ENCODE data around the gene ZCCHC14. TPM values are rescaled to one million over a fixed set of nuclear protein-coding genes. Genes with fewer than 3 reads are reported as not detected.
A peak's percentile ranks its signal among the peaks of the same experiment; 100 is the strongest.
"Not testable (repeated sequence)": the region's sequence is repeated elsewhere in the genome, so short reads cannot be mapped to it uniquely, and the experiment has no call there.

Gene ZCCHC14
- polyA plus RNA-seq, 2 donors, result 6.8 to 8.0 TPM

- WGBS, 2 donors, result 84 to 85% methylated on average over 9 of the region's 9 CpGs
- Histone ChIP-seq H3K36me3 (ENCODE audit: control insufficient read depth in 2 of 2, insufficient read depth in 2 of 2, low read length in 1 of 2) (peaks cover 0 to 12% of the 10 kb centered on the region in 2 donors), H3K4me3 (ENCODE audit: low read depth in 1 of 2, low read length in 2 of 2) (no peak overlapping the region), H3K27ac (ENCODE audit: low read depth in 2 of 2, low read length in 1 of 2) (no peak overlapping the region), H3K9me3 (ENCODE audit: control insufficient read depth in 2 of 2, insufficient read depth in 1 of 2, low read depth in 1 of 2, low read length in 1 of 2) (no peaks in the 10 kb centered on the region), H3K4me1 (ENCODE audit: control insufficient read depth in 2 of 2, insufficient read depth in 2 of 2, low read length in 1 of 2) (peaks cover 5 to 12% of the 10 kb centered on the region in 2 donors), H3K27me3 (ENCODE audit: control insufficient read depth in 1 of 2, insufficient read depth in 2 of 2, low read length in 2 of 2) (no peaks in the 10 kb centered on the region)
Observed at GRCh38 chr16:87367529-87367928, 125.3 kb downstream of the ZCCHC14 start.

- Histone ChIP-seq H3K36me3 (ENCODE audit: control insufficient read depth in 2 of 2, insufficient read depth in 2 of 2, low read length in 1 of 2) (peaks cover 0 to 10% of the 10 kb centered on the region in 2 donors), H3K4me1 (ENCODE audit: control insufficient read depth in 2 of 2, insufficient read depth in 2 of 2, low read length in 1 of 2) (peaks cover 5 to 12% of the 10 kb centered on the region in 2 donors), H3K4me3 (ENCODE audit: low read depth in 1 of 2, low read length in 2 of 2) (no peak overlapping the region), H3K27ac (ENCODE audit: low read depth in 2 of 2, low read length in 1 of 2) (no peak overlapping the region), H3K9me3 (ENCODE audit: control insufficient read depth in 2 of 2, insufficient read depth in 1 of 2, low read depth in 1 of 2, low read length in 1 of 2) (no peaks in the 10 kb centered on the region), H3K27me3 (ENCODE audit: control insufficient read depth in 1 of 2, insufficient read depth in 2 of 2, low read length in 2 of 2) (no peaks in the 10 kb centered on the region)
- WGBS, 2 donors, result 91 to 92% methylated on average over 1 of the region's 1 CpG
Observed at GRCh38 chr16:87366930-87367329, 125.9 kb downstream of the ZCCHC14 start.

GRCh38 chr16:87366288-87366687 is 126.5 kb downstream of the ZCCHC14 start:
- Histone ChIP-seq H3K27ac (ENCODE audit: low read depth in 2 of 2, low read length in 1 of 2) (no peak overlapping the region), H3K27me3 (ENCODE audit: control insufficient read depth in 1 of 2, insufficient read depth in 2 of 2, low read length in 2 of 2) (no peaks in the 10 kb centered on the region), H3K36me3 (ENCODE audit: control insufficient read depth in 2 of 2, insufficient read depth in 2 of 2, low read length in 1 of 2) (peaks cover 4 to 14% of the 10 kb centered on the region in 2 donors), H3K4me3 (ENCODE audit: low read depth in 1 of 2, low read length in 2 of 2) (no peak overlapping the region), H3K4me1 (ENCODE audit: control insufficient read depth in 2 of 2, insufficient read depth in 2 of 2, low read length in 1 of 2) (peaks cover 5 to 12% of the 10 kb centered on the region in 2 donors), H3K9me3 (ENCODE audit: control insufficient read depth in 2 of 2, insufficient read depth in 1 of 2, low read depth in 1 of 2, low read length in 1 of 2) (no peaks in the 10 kb centered on the region)
- 69 to 70% methylated on average over 4 of the region's 4 CpGs for WGBS, 2 donors

- Histone ChIP-seq H3K4me1 (ENCODE audit: control insufficient read depth in 2 of 2, insufficient read depth in 2 of 2, low read length in 1 of 2) (peaks cover 5 to 6% of the 10 kb centered on the region in 2 donors), H3K9me3 (ENCODE audit: control insufficient read depth in 2 of 2, insufficient read depth in 1 of 2, low read depth in 1 of 2, low read length in 1 of 2) (no peaks in the 10 kb centered on the region), H3K36me3 (ENCODE audit: control insufficient read depth in 2 of 2, insufficient read depth in 2 of 2, low read length in 1 of 2) (peaks cover 4 to 20% of the 10 kb centered on the region in 2 donors), H3K27me3 (ENCODE audit: control insufficient read depth in 1 of 2, insufficient read depth in 2 of 2, low read length in 2 of 2) (no peaks in the 10 kb centered on the region), H3K27ac (ENCODE audit: low read depth in 2 of 2, low read length in 1 of 2) (no peak overlapping the region), H3K4me3 (ENCODE audit: low read depth in 1 of 2, low read length in 2 of 2) (no peak overlapping the region)
- 85 to 87% methylated on average over 13 of the region's 13 CpGs for WGBS, 2 donors
Observed at GRCh38 chr16:87365021-87365713, 127.7 kb downstream of the ZCCHC14 start.

- no peaks in the 10 kb centered on the region for H3K27me3 ChIP-seq (ENCODE audit: control insufficient read depth in 1 of 2, insufficient read depth in 2 of 2, low read length in 2 of 2)
- no peak overlapping the region for H3K4me3 ChIP-seq (ENCODE audit: low read depth in 1 of 2, low read length in 2 of 2)
- WGBS, 2 donors, result 46 to 52% methylated on average over 17 of the region's 17 CpGs
- peaks cover 8 to 28% of the 10 kb centered on the region in 2 donors for H3K36me3 ChIP-seq (ENCODE audit: control insufficient read depth in 2 of 2, insufficient read depth in 2 of 2, low read length in 1 of 2)
- H3K4me1 ChIP-seq (ENCODE audit: control insufficient read depth in 2 of 2, insufficient read depth in 2 of 2, low read length in 1 of 2), result peaks cover 3 to 5% of the 10 kb centered on the region in 2 donors
- H3K27ac ChIP-seq (ENCODE audit: low read depth in 2 of 2, low read length in 1 of 2), result peak overlapping the region; percentile 13 to 29
- H3K9me3 ChIP-seq (ENCODE audit: control insufficient read depth in 2 of 2, insufficient read depth in 1 of 2, low read depth in 1 of 2, low read length in 1 of 2), result no peaks in the 10 kb centered on the region
Observed at GRCh38 chr16:87363771-87364455, 128.9 kb downstream of the ZCCHC14 start.

- not testable (repeated sequence) for H3K9me3 ChIP-seq (ENCODE audit: control insufficient read depth in 2 of 2, insufficient read depth in 1 of 2, low read depth in 1 of 2, low read length in 1 of 2); H3K27me3 ChIP-seq (ENCODE audit: control insufficient read depth in 1 of 2, insufficient read depth in 2 of 2, low read length in 2 of 2); H3K4me1 ChIP-seq (ENCODE audit: control insufficient read depth in 2 of 2, insufficient read depth in 2 of 2, low read length in 1 of 2); H3K27ac ChIP-seq (ENCODE audit: low read depth in 2 of 2, low read length in 1 of 2); H3K4me3 ChIP-seq (ENCODE audit: low read depth in 1 of 2, low read length in 2 of 2)
- 90 to 92% methylated on average over 13 of the region's 13 CpGs for WGBS, 2 donors
- H3K36me3 ChIP-seq (ENCODE audit: control insufficient read depth in 2 of 2, insufficient read depth in 2 of 2, low read length in 1 of 2), result peaks cover 15 to 36% of the 10 kb centered on the region in 2 donors
Observed at GRCh38 chr16:87362828-87363559, 129.8 kb downstream of the ZCCHC14 start.

- Histone ChIP-seq H3K9me3 (ENCODE audit: control insufficient read depth in 2 of 2, insufficient read depth in 1 of 2, low read depth in 1 of 2, low read length in 1 of 2) (no peaks in the 10 kb centered on the region), H3K27ac (ENCODE audit: low read depth in 2 of 2, low read length in 1 of 2) (no peak overlapping the region), H3K27me3 (ENCODE audit: control insufficient read depth in 1 of 2, insufficient read depth in 2 of 2, low read length in 2 of 2) (no peaks in the 10 kb centered on the region), H3K36me3 (ENCODE audit: control insufficient read depth in 2 of 2, insufficient read depth in 2 of 2, low read length in 1 of 2) (peaks cover 16 to 32% of the 10 kb centered on the region in 2 donors), H3K4me3 (ENCODE audit: low read depth in 1 of 2, low read length in 2 of 2) (no peak overlapping the region), H3K4me1 (ENCODE audit: control insufficient read depth in 2 of 2, insufficient read depth in 2 of 2, low read length in 1 of 2) (peaks cover under 1 to 3% of the 10 kb centered on the region in 2 donors)
- WGBS, 2 donors, result 95 to 97% methylated on average over 8 of the region's 8 CpGs
Observed at GRCh38 chr16:87361916-87362619, 130.8 kb downstream of the ZCCHC14 start.

GRCh38 chr16:87360862-87361610 is 131.8 kb downstream of the ZCCHC14 start:
- Histone ChIP-seq H3K9me3 (ENCODE audit: control insufficient read depth in 2 of 2, insufficient read depth in 1 of 2, low read depth in 1 of 2, low read length in 1 of 2) (no peaks in the 10 kb centered on the region), H3K4me1 (ENCODE audit: control insufficient read depth in 2 of 2, insufficient read depth in 2 of 2, low read length in 1 of 2) (peaks cover 0 to 3% of the 10 kb centered on the region in 2 donors), H3K27ac (ENCODE audit: low read depth in 2 of 2, low read length in 1 of 2) (no peak overlapping the region), H3K27me3 (ENCODE audit: control insufficient read depth in 1 of 2, insufficient read depth in 2 of 2, low read length in 2 of 2) (no peaks in the 10 kb centered on the region), H3K36me3 (ENCODE audit: control insufficient read depth in 2 of 2, insufficient read depth in 2 of 2, low read length in 1 of 2) (peaks cover 16 to 36% of the 10 kb centered on the region in 2 donors), H3K4me3 (ENCODE audit: low read depth in 1 of 2, low read length in 2 of 2) (no peak overlapping the region)
- WGBS, 2 donors, result 97 to 98% methylated on average over 16 of the region's 16 CpGs
